HCT116 (cell line): Measurements from ENCODE around the gene ERG. TPM values are rescaled to one million over a fixed set of nuclear protein-coding genes. Genes with fewer than 3 reads are reported as not detected.

ENCODE experiments used
- ATAC-seq: fragments of 200-7000 bp; cut with Tn5 transposase; 2 replicates; pipeline ENCODE4 v1.9.1; 2020; ENCODE audit warnings: mild to moderate bottlenecking, moderate library complexity
- BruUV-seq: library from RNA; stranded (reverse); fragments of 400-500 nt; replicated peaks from 2 replicates; lab custom pipeline; 2021; lab: Mats Ljungman, UMichigan
- CTCF ChIA-PET: fragments of 300-600 bp; sonication (Branson Sonifier 250); formaldehyde crosslinking; loops from one replicate; lab custom pipeline; 2021; ENCODE audit warnings: antibody characterized with exemption; lab: Charles Lee
- POLR2A ChIA-PET: fragments of 300-600, 350-600 bp; sonication (Branson Sonifier 250); formaldehyde crosslinking; loops from one replicate; lab custom pipeline; 2021; ENCODE audit warnings: antibody characterized with exemption; lab: Charles Lee
- RAD21 ChIA-PET, 2 experiments: fragments of 300-600 bp; sonication (Branson Sonifier 250); formaldehyde crosslinking; loops; one replicate each; lab custom pipeline; 2023; ENCODE audit warnings: low total read pairs in 2 of 2; ENCODE audit not compliant: uncharacterized antibody in 2 of 2, unreplicated experiment in 2 of 2, low non-redundant PET in 1 of 2; lab: Charles Lee
- DNase-seq: peaks from one replicate; pipeline ENCODE4 v3.0.0-alpha.2; 2010; ENCODE audit warnings: low read depth, low spot score
- H2AFZ ChIP-seq: fragments of 200-600 bp; shearing (Covaris generic), sonication (generic); 2 replicates; pipeline ENCODE4 v1.6.1; 2017; ENCODE audit warnings: low read depth, mixed run types, mixed read lengths, antibody characterized with exemption, low read length; ENCODE audit not compliant: poor library complexity, severe bottlenecking
- H3K27ac ChIP-seq: 2 replicates; pipeline ENCODE4 v1.5.1; 2012; ENCODE audit warnings: low read depth, low read length
- H3K27me3 ChIP-seq: fragments of 200-600 bp; sonication (generic); 2 replicates; pipeline ENCODE4 v1.6.1; 2016; ENCODE audit warnings: mixed run types, low read length, mixed read lengths; ENCODE audit not compliant: insufficient read depth
- H3K36me3 ChIP-seq, 2 experiments: fragments of 200-500 bp in 1 of 2; fragments of 200-600 bp in 1 of 2; sonication (Bioruptor generic) in 1 of 2; sonication (generic) in 1 of 2; 2 replicates each; pipeline versions ENCODE4 v1.5.1 to v1.6.1; 2014 to 2016; ENCODE audit warnings: low read length in 2 of 2, inconsistent platforms in 1 of 2, mixed read lengths in 1 of 2, mixed run types in 1 of 2; ENCODE audit not compliant: insufficient read depth in 2 of 2, control insufficient read depth in 1 of 2
- H3K4me1 ChIP-seq, 2 experiments: fragments of 200-600 bp in 1 of 2; sonication (generic) in 1 of 2; 2 replicates each; pipeline versions ENCODE4 v1.5.1 to v1.6.1; 2012 to 2017; ENCODE audit warnings: low read length in 2 of 2, inconsistent platforms in 1 of 2, mild to moderate bottlenecking in 1 of 2, mixed read lengths in 1 of 2, mixed run types in 1 of 2, moderate library complexity in 1 of 2; ENCODE audit not compliant: insufficient read depth in 2 of 2, control insufficient read depth in 1 of 2
- H3K4me2 ChIP-seq: fragments of 200-600 bp; sonication (generic); 2 replicates; pipeline ENCODE4 v1.6.1; 2017; ENCODE audit warnings: mixed run types, low read length, mixed read lengths
- H3K4me3 ChIP-seq, 2 experiments: fragments of 200-600 bp in 1 of 2; sonication (generic) in 1 of 2; replicated peaks in 1 of 2; 2 replicates each; pipeline ENCODE4 v1.5.1; 2011 to 2016; ENCODE audit warnings: low read length in 2 of 2, control low read depth in 1 of 2, low read depth in 1 of 2, mild to moderate bottlenecking in 1 of 2, mixed read lengths in 1 of 2, mixed run types in 1 of 2
- H3K79me2 ChIP-seq: fragments of 200-600 bp; sonication (generic); 2 replicates; pipeline ENCODE4 v1.6.1; 2017; ENCODE audit warnings: mild to moderate bottlenecking, mixed run types, low read length, moderate library complexity, mixed read lengths; ENCODE audit not compliant: insufficient read depth
- H3K9ac ChIP-seq: fragments of 200-600 bp; sonication (generic); 2 replicates; pipeline ENCODE4 v1.6.1; 2016; ENCODE audit warnings: low read length, mixed read lengths
- H3K9me2 ChIP-seq: fragments of 200-600 bp; sonication (generic), shearing (Covaris generic); 2 replicates; pipeline ENCODE4 v1.6.1; 2017; ENCODE audit warnings: mixed run types, mild to moderate bottlenecking, moderate library complexity; ENCODE audit not compliant: insufficient read depth
- H3K9me3 ChIP-seq, 2 experiments: fragments of 200-500 bp in 1 of 2; fragments of 200-600 bp in 1 of 2; sonication (Bioruptor generic) in 1 of 2; sonication (generic) in 1 of 2; 2 replicates each; pipeline ENCODE4 v1.6.1; 2014 to 2017; ENCODE audit warnings: low read length in 2 of 2, mixed read lengths in 2 of 2, inconsistent platforms in 1 of 2, low read depth in 1 of 2, mild to moderate bottlenecking in 1 of 2, mixed run types in 1 of 2, moderate library complexity in 1 of 2; ENCODE audit not compliant: control insufficient read depth in 1 of 2, insufficient read depth in 1 of 2
- H4K20me1 ChIP-seq: fragments of 200-600 bp; sonication (generic), shearing (Covaris generic); 2 replicates; pipeline ENCODE4 v1.6.1; 2017; ENCODE audit warnings: mixed run types, mild to moderate bottlenecking, moderate library complexity; ENCODE audit not compliant: insufficient read depth
- CEBPB ChIP-seq: IDR thresholded peaks from 2 replicates; pipeline ENCODE4 v1.6.1; 2012; ENCODE audit warnings: low read depth
- ELF1 ChIP-seq: IDR thresholded peaks from 2 replicates; pipeline ENCODE4 v1.6.1; 2012; ENCODE audit warnings: low read depth, borderline replicate concordance
- MAX ChIP-seq: IDR thresholded peaks from 2 replicates; pipeline ENCODE4 v1.6.1; 2012
- POLR2A ChIP-seq: IDR thresholded peaks from 2 replicates; pipeline ENCODE4 v1.7.0; 2011; ENCODE audit warnings: borderline replicate concordance; ENCODE audit not compliant: insufficient read depth, insufficient read length; ENCODE audit errors: extremely low read depth
- SIN3A ChIP-seq: IDR thresholded peaks from 2 replicates; pipeline ENCODE4 v1.6.1; 2012; ENCODE audit warnings: low read depth
- TCF7L2 ChIP-seq: IDR thresholded peaks from 2 replicates; pipeline ENCODE4 v1.7.0; 2011; ENCODE audit warnings: borderline replicate concordance, inconsistent platforms; ENCODE audit not compliant: insufficient read depth, insufficient read length; ENCODE audit errors: extremely low read depth
- ZBTB33 ChIP-seq: IDR thresholded peaks from 2 replicates; pipeline ENCODE4 v1.6.1; 2011; ENCODE audit warnings: mild to moderate bottlenecking, low read length, moderate library complexity; ENCODE audit not compliant: insufficient replicate concordance; ENCODE audit errors: extremely low read depth
- ZFX ChIP-seq: fragments of 450-650 bp; IDR thresholded peaks from 2 replicates; pipeline ENCODE4 v1.6.1; 2017
- intact Hi-C: fragments of 100-400 bp; cut with micrococcal nuclease; formaldehyde crosslinking; loops from 2 replicates; pipeline ENCODE4 v1.10.0; 2022
- total RNA-seq: library from RNA; stranded (reverse); gene quantifications from one replicate; pipeline ENCODE4 v1.2.1, GENCODE V29; 2021; ENCODE audit not compliant: unreplicated experiment

The ERG gene
- total RNA-seq, 1 experiment from 2014 or later, result 0.17 TPM

GRCh38 chr21:38383411-38384237 is 114.7 kb downstream of the ERG start:
- Histone ChIP-seq H3K9me3 (no peaks in the 10 kb centered on the region), H3K4me3 (no peak overlapping the region), H3K27ac (no peak overlapping the region), H3K9me2 (no peaks in the 10 kb centered on the region), H3K9ac (no peak overlapping the region), H3K4me2 (no peak overlapping the region), H3K79me2 (no peaks in the 10 kb centered on the region), H2AFZ (no peak overlapping the region), H3K27me3 (peaks cover 15% of the 10 kb centered on the region; the same call in 1 of the 2 replicates), H3K4me1 (no peaks in the 10 kb centered on the region), H4K20me1 (no peaks in the 10 kb centered on the region), H3K36me3 (no peaks in the 10 kb centered on the region)
- ChIA-PET RAD21 (no interaction called here), CTCF (no interaction called here), POLR2A (no interaction called here)
- DNase-seq (no peak), ATAC-seq (no peak)
- intact Hi-C loops, result no loop called here
- no TSS peak for BruUV-seq
- TF ChIP-seq CEBPB (no peak), MAX (no peak), ZFX (no peak), ZBTB33 (no peak), POLR2A (no peak), TCF7L2 (no peak), ELF1 (no peak), SIN3A (no peak)
